Astrocyte of the cerebellum (primary cell): ENCODE measurements around the gene ACTL6B.

Source experiments
- DNase-seq: peaks from one replicate; pipeline ENCODE4 v3.0.0-alpha.2; 2011; ENCODE audit warnings: low read depth
- H3K4me3 ChIP-seq: 2 replicates; pipeline ENCODE4 v1.5.1; 2011; ENCODE audit warnings: mild to moderate bottlenecking, low read depth, low read length, moderate library complexity
- CTCF ChIP-seq: IDR thresholded peaks from 2 replicates; pipeline ENCODE4 v1.5.1; 2012; ENCODE audit warnings: low read length, low read depth, moderate library complexity, mild to moderate bottlenecking; ENCODE audit errors: missing control alignments
- in situ Hi-C: cut with HindIII; loops from 2 replicates; pipeline ENCODE4 v1.10.0; 2017; ENCODE audit warnings: low sequenced_read_pairs

ACTL6B gene

GRCh38 chr7:100684534-100685042 lies 28.3 kb upstream of the ACTL6B start:
- in situ Hi-C loops = no loop called here
- no peak for TF ChIP-seq CTCF
- H3K4me3 ChIP-seq = no peak overlapping the region
- no peak for DNase-seq

DNA sequence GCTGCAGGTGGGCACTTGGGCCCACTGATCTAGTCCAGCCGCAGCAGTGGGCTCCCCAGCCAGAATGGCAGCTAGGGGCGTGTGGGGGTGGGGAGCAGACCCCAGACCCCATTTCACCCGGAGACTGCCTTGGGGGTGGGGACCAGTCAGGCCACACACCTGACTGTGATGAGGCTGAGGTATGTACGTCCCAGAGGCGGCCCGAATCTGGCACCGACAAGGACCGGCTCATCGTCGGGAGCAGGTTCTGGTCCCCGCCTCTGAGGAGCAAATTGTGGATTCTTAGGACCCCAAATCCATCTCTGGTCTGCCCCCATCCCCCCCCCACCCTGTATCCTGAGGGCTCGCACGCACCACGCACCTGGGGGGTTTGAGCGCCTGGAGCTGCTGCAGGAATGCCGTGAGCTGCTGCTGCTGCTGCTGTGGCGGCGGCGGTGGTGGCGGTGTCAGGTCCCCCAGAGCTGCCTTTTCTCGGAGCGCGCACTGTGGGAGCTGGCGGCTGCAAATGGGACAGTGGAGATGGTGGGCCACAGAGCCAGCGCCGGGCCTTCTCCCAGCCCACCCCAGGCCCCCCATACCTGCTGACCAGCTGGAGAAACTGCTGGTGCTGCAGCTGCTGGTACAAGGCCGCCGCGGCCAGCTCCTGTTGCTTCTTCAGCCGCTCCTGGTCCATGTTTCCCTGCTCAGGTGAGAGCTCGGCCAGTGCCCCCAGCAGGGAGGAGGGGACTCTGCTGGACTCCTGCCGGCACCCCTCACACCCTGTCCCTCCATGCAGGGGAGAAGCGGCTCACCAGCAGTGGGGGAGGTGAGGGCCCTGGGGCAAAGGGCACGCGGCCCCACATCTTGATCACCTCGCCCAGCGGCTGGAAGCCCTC lies 27.6 kb upstream of the ACTL6B start:
- H3K4me3 ChIP-seq = no peak overlapping the region
- no peak for DNase-seq
- no peak for TF ChIP-seq CTCF
- in situ Hi-C loops = no loop called here

DNA sequence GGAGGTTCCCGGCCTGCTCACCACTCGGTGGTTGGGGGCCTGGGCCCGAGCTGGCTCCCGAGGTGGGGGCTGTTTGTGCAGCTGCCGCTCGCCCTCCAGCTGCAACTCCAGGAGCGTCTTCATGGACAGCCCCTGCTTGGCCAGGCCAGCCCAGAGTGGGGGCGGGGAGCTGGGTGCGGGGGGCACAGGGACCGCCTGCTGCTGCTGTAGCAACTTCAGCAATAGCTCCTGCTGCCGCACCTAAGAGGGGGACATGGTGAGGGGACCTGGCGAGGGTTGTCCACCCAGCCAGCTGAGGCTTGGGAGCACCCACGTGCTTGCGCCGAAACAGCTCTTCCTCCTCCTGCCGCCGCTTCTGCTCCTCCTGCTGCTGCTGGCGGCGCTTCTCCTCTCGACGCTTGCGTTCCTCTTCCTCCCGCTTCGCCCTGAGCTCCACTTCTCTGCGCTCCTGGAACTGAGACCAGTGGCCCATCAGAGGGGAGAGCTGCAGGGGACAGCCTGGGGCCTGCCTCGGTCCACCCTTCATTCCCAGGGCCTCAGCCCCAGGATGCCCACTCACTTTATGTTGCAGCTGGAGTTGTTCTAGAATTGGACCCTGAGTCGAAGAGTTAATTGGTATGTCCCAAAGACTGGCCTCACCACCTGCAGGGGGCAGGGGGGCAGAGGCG lies 26.9 kb upstream of the ACTL6B start:
- no peak overlapping the region for H3K4me3 ChIP-seq
- in situ Hi-C loops = no loop called here
- DNase-seq = no peak
- no peak for TF ChIP-seq CTCF

- no peak for TF ChIP-seq CTCF
Observed at GRCh38 chr7:100682228-100682741, 26.0 kb upstream of the ACTL6B start.

GRCh38 chr7:100681491-100682227 lies 25.4 kb upstream of the ACTL6B start:
- H3K4me3 ChIP-seq = no peak overlapping the region
- TF ChIP-seq CTCF = no peak
- in situ Hi-C loops = no loop called here
- DNase-seq = no peak

More at GRCh38 chr7:100682228-100682741, 26.0 kb upstream of the ACTL6B start:
- H3K4me3 ChIP-seq = no peak overlapping the region
- no peak for DNase-seq
- in situ Hi-C loops = no loop called here

DNA sequence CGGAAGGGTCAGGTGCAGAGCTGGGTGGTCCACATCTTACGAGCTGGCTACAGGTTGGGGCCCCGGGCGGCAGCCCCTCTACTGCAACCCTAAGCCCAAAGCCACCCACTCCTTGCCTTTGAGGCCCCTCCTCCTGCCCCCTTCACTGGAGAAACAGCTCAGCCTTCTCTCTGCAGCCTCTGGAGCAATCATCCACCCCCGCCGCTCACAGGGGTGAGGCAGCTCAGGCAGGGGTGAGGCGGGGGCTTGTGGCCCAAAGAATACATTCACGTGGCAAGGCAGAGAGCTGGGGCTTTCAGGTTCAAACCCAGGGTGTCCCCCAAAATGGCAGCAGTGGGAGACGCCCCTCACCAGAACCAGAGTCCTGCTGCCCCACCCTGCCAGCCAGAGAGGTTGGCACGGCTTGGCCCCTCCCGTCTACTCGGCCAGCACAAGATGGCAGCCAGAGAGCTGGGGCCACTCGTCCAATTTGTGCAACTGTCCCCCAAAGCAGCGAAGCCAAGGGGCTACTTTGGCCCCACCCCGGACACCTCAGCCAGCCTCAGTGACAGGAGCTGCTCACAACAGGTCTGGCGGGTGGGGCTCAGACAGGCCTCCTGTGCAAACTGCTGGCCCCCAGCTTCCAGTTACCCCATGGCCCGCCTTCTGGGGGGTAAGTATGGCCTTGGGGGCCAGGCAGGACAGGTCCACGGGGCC lies 24.5 kb upstream of the ACTL6B start:
- H3K4me3 ChIP-seq = no peak overlapping the region
- no peak for DNase-seq
- no peak for TF ChIP-seq CTCF
- in situ Hi-C loops = no loop called here
